ENCODE measurements around the gene OTX2. TPM values are rescaled to one million over a fixed set of nuclear protein-coding genes. Genes with fewer than 3 reads are reported as not detected.

The OTX2 gene
- total and polyA plus RNA-seq, 11 donors, result not detected

DNA sequence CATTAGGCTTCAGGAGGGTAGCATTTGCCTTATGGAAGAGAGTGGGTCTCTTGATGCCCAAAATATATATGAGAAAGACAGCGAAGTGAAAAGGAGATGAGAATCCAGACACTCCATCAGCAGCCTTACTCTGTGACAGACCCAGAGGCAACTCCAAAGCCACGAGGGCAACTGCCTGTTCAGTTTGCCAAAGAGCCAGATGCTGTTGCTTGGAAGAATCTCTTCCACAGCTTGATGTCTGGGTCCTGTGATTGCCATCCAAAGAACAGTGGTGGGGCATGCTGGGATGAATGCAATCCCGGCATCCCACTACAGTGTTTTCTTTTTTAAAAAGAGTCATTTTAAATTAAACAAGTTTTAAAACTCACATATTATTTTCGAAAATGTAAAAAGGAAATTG lies 10.9 kb upstream of the OTX2 start:
- intact Hi-C loops (cut with DNase I), result no loop called here
- 46 to 54% (median 50%) methylated on average over 4 of the region's 4 CpGs for WGBS, 4 donors
- ATAC-seq, result no peak
- Histone ChIP-seq H3K27ac (no peak overlapping the region), H3K4me3 (no peak overlapping the region), H3K27me3 (peaks cover 15 to 72% (median 48%) of the 10 kb centered on the region in 9 donors), H3K4me1 (peaks cover 0 to 4% (median 0%) of the 10 kb centered on the region in 12 donors), H3K9me3 (no peaks in the 10 kb centered on the region), H3K36me3 (no peaks in the 10 kb centered on the region)
- no peak for TF ChIP-seq POLR2A (IDR thresholded peaks at IDR 0.05)
- TF ChIP-seq, protein P1, sequence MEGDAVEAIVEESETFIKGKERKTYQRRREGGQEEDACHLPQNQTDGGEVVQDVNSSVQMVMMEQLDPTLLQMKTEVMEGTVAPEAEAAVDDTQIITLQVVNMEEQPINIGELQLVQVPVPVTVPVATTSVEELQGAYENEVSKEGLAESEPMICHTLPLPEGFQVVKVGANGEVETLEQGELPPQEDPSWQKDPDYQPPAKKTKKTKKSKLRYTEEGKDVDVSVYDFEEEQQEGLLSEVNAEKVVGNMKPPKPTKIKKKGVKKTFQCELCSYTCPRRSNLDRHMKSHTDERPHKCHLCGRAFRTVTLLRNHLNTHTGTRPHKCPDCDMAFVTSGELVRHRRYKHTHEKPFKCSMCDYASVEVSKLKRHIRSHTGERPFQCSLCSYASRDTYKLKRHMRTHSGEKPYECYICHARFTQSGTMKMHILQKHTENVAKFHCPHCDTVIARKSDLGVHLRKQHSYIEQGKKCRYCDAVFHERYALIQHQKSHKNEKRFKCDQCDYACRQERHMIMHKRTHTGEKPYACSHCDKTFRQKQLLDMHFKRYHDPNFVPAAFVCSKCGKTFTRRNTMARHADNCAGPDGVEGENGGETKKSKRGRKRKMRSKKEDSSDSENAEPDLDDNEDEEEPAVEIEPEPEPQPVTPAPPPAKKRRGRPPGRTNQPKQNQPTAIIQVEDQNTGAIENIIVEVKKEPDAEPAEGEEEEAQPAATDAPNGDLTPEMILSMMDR (IDR thresholded peaks at IDR 0.05), result no peak
- no peak for DNase-seq

DNA sequence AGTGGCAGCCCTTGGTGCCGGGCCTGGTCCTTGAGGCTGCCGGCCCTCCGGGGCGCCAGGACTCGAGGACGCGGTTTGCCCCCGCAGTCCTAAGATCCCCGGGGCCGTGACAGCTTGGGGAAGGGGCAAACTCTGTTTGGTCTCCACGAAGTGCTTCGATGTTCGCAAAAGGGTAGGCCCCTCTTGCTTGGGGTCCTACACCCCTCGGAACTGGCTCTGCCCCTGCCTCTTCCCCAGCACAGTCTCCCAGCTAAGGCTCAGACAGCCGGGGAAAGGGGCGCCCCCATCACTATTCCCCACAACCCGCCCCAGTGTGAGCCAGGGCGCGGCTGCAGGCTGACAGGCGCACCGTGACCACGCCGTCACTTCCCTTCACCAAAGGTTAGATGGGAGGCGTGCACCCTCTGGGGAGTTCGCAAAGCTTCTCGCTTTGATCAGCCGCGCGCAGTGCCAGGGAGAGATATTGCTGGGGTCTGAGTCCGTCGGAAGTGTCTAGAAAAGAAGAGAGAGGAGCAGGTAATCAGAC lies 7.2 kb upstream of the OTX2 start:
- H3K9me3 ChIP-seq, result no peaks in the 10 kb centered on the region
- intact Hi-C loops (cut with DNase I), result no loop called here
- no peak for DNase-seq
- peaks cover 0 to 4% (median 0%) of the 10 kb centered on the region in 12 donors for H3K4me1 ChIP-seq
- no peak overlapping the region for H3K4me3 ChIP-seq
- H3K27me3 ChIP-seq, result peaks cover 31 to 98% (median 82%) of the 10 kb centered on the region in 9 donors
- 1 to 2% (median 1%) methylated on average over 20 to 31 of the region's 31 CpGs for WGBS, 4 donors
- no peak overlapping the region for H3K27ac ChIP-seq
- ATAC-seq, result no peak
- no peaks in the 10 kb centered on the region for H3K36me3 ChIP-seq
- TF ChIP-seq POLR2A (IDR thresholded peaks at IDR 0.05), result no peak
- TF ChIP-seq, protein P1 (IDR thresholded peaks at IDR 0.05), result no peak

DNA sequence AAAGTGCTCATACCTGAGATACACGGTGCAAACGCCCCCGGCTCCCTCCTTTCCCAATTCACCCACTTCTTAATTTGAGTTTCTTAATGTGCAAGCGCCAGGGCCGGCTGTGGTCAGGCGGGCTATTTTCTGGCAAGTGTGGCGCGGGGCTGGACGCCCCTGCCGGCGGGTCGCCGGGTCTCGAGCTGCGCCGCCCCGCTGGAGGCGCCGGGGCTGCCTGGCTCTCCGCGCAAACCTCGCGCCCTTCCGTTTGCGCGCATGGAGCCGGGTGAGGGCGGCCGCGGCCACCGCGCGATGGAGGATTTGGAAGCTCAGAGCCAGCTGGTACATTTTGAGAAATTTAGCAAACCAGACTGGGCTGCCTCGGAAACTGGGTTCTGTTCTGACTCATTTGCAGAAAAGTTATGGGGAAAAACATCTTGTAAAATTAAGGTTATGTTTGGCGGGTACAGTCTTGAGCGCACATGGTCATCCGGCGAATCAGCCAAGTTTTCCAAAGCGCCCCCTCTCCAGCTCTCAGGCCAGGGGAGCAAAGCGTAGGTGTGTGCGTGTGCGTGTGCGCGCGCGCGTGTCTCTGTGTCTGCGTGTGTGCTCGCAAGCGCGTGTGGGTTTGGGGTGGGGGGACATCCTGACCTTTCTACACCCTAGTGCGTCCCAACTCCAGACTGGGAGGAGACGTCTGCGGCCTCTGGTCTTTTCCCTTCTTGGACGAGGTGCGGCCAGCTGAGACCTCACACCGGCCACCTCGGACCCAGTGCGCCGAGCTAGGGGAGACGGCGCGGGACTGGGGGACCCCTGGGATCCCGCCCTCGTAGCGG lies 6.5 kb upstream of the OTX2 start:
- ATAC-seq (no peak), DNase-seq (no peak)
- no peaks in the 10 kb centered on the region for H3K9me3 ChIP-seq
- H3K4me1 ChIP-seq, result peaks cover 0 to 4% (median 0%) of the 10 kb centered on the region in 12 donors
- H3K4me3 ChIP-seq, result no peak overlapping the region
- no peaks in the 10 kb centered on the region for H3K36me3 ChIP-seq
- intact Hi-C loops (cut with DNase I), result no loop called here
- TF ChIP-seq, protein P1 (IDR thresholded peaks at IDR 0.05), result no peak
- no peak for TF ChIP-seq POLR2A (IDR thresholded peaks at IDR 0.05)
- 1 to 7% (median 1%) methylated on average over 40 to 66 of the region's 66 CpGs for WGBS, 4 donors
- H3K27ac ChIP-seq, result no peak overlapping the region
- H3K27me3 ChIP-seq, result peaks cover 38 to 99% (median 85%) of the 10 kb centered on the region in 9 donors

DNA sequence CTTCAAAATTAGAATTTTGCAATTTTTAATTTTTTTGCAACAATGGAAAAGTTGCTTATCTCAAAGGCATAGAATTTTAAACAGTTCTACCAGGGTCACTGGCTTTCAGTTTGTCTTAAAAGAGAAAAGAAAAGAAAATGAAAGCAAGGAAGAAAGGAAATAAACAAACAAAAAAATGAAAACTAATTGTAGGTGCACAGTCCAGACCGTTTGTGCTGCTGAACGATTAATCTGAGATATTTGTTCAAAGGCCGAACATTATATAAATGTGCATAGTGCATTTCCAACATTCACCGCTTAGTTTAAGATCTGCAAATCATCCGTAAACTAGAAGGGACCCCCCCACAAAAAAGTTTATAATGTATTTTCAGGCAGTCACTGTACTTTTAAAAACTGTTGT lies 5.5 kb upstream of the OTX2 start:
- no peak overlapping the region for H3K4me3 ChIP-seq

More for the DNA sequence above, 5.5 kb upstream of the OTX2 start:
- TF ChIP-seq POLR2A (IDR thresholded peaks at IDR 0.05), result no peak
- TF ChIP-seq, protein P1 (IDR thresholded peaks at IDR 0.05), result no peak
- 9 to 15% (median 13%) methylated on average over 5 of the region's 5 CpGs for WGBS, 4 donors
- no peak for DNase-seq
- Histone ChIP-seq H3K36me3 (no peaks in the 10 kb centered on the region), H3K27me3 (peaks cover 48 to 99% (median 91%) of the 10 kb centered on the region in 9 donors), H3K9me3 (no peaks in the 10 kb centered on the region), H3K27ac (no peak overlapping the region), H3K4me1 (peaks cover 0 to 4% (median 0%) of the 10 kb centered on the region in 12 donors)
- ATAC-seq, result no peak
- intact Hi-C loops (cut with DNase I), result no loop called here
